ENCODE results near the gene DLL3. TPM values are rescaled to one million over a fixed set of nuclear protein-coding genes. Genes with fewer than 3 reads are reported as not detected.

DLL3 gene
- total RNA-seq, 2 experiments from 2014 or later, result 1.3 to 1.6 TPM

GRCh38 chr19:39465956-39466747 lies 32.6 kb upstream of the DLL3 start:
- TF ChIP-seq CTCF (IDR thresholded peaks at IDR 0.05), result no peak
- Mint-ChIP-seq H3K27ac (no peak overlapping the region), H3K36me3 (ENCODE audit: low read depth) (peaks cover 58% of the 10 kb centered on the region), H3K4me1 (ENCODE audit: low read depth) (peaks cover 18% of the 10 kb centered on the region), H3K27me3 (no peaks in the 10 kb centered on the region), H3K9me3 (no peaks in the 10 kb centered on the region), H3K4me3 (no peak overlapping the region)
- ATAC-seq, result no peak
- no peak for DNase-seq
- CTCF ChIA-PET, result interaction anchor here (2.3 kb wide), 1 partner anchor 8 kb away, joined by 7 read pairs; no protein-coding TSS in a partner anchor
- POLR2A ChIA-PET, result interaction anchor here (1.1 to 1.3 kb wide), 3 partner anchors 9 to 24 kb away, joined by 3 to 5 read pairs (median 4); no protein-coding TSS in a partner anchor
- intact Hi-C loops (cut with micrococcal nuclease), result no loop called here

GRCh38 chr19:39467941-39468340 lies 30.8 kb upstream of the DLL3 start:
- CTCF ChIA-PET, result interaction anchor here (0.7 kb wide), 1 partner anchor 64 kb away, joined by 3 read pairs; no protein-coding TSS in a partner anchor
- Mint-ChIP-seq H3K27ac (no peak overlapping the region), H3K4me1 (ENCODE audit: low read depth) (peaks cover 32% of the 10 kb centered on the region), H3K9me3 (no peaks in the 10 kb centered on the region), H3K4me3 (no peak overlapping the region), H3K27me3 (no peaks in the 10 kb centered on the region), H3K36me3 (ENCODE audit: low read depth) (peaks cover 61% of the 10 kb centered on the region)
- ATAC-seq, result no peak
- no peak for TF ChIP-seq CTCF (IDR thresholded peaks at IDR 0.05)
- POLR2A ChIA-PET, result interaction anchor here (0.7 kb wide), 1 partner anchor 65 kb away, joined by 3 read pairs; the partner anchor contains the start of gene EID2B
- DNase-seq, result no peak
- intact Hi-C loops (cut with micrococcal nuclease), result no loop called here

GRCh38 chr19:39469036-39469435 lies 29.7 kb upstream of the DLL3 start:
- no peak overlapping the region for H3K27ac Mint-ChIP-seq
- POLR2A ChIA-PET, result interaction anchor here (1.1 to 1.6 kb wide), 2 partner anchors 11 to 18 kb away, joined by 3 to 6 read pairs; no protein-coding TSS in a partner anchor
- H3K4me1 Mint-ChIP-seq (ENCODE audit: low read depth), result peaks cover 32% of the 10 kb centered on the region
- H3K36me3 Mint-ChIP-seq (ENCODE audit: low read depth), result peaks cover 56% of the 10 kb centered on the region
- TF ChIP-seq CTCF (IDR thresholded peaks at IDR 0.05), result no peak
- no peaks in the 10 kb centered on the region for H3K9me3 Mint-ChIP-seq
- no peak for DNase-seq
- ATAC-seq, result no peak
- intact Hi-C loops (cut with micrococcal nuclease), result no loop called here
- H3K27me3 Mint-ChIP-seq, result no peaks in the 10 kb centered on the region
- H3K4me3 Mint-ChIP-seq, result no peak overlapping the region
- CTCF ChIA-PET, result no interaction called here

GRCh38 chr19:39469567-39469966 lies 29.2 kb upstream of the DLL3 start:
- no peak for ATAC-seq
- CTCF ChIA-PET, result no interaction called here

More at GRCh38 chr19:39469567-39469966, 29.2 kb upstream of the DLL3 start:
- peak overlapping the region; percentile 53 for H3K27ac Mint-ChIP-seq
- peaks cover 60% of the 10 kb centered on the region for H3K36me3 Mint-ChIP-seq (ENCODE audit: low read depth)
- TF ChIP-seq CTCF (IDR thresholded peaks at IDR 0.05), result no peak
- no peaks in the 10 kb centered on the region for H3K27me3 Mint-ChIP-seq
- H3K4me1 Mint-ChIP-seq (ENCODE audit: low read depth), result peaks cover 32% of the 10 kb centered on the region
- POLR2A ChIA-PET, result interaction anchor here (1.0 to 1.6 kb wide), 3 partner anchors 12 to 19 kb away, joined by 3 to 6 read pairs (median 4); no protein-coding TSS in a partner anchor
- intact Hi-C loops (cut with micrococcal nuclease), result no loop called here
- no peak for DNase-seq
- H3K9me3 Mint-ChIP-seq, result no peaks in the 10 kb centered on the region
- H3K4me3 Mint-ChIP-seq, result no peak overlapping the region

All from activated CD8-positive, alpha-beta T cell treated with anti-CD3 and anti-CD28 coated beads for 36 hours (primary cell).